ENCODE measurements around the gene NEO1.

NEO1 gene

DNA sequence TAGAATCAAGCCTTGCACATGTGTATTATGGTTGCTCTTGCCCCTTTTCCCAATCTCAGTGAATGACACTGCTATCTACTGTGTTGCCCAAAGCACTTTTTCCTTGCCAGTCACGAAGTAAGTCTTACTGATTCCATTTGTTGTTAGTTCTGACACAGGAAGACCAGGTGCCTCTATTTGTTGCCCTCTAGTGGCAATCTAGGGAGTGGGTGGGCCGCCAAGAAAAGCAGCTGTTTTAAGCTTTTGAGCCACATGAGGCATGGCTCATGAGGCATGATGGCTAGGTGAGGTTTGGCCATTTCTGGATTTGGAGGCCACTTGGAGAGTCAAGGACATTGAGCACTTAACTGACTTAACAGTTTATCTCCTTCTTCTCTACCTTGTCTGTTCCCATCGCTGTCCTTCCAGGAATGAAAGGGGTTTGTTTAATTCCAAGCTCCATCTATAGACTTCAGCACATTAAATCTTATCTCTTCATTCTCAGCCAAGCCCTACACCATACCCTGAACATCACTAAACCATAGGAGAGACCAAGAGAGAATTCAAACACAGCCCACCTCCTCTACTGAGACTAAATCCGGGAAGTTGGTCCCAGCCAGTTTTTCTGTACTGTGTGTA lies 213.4 kb downstream of the NEO1 start:
- peak; percentile 63 for DNase-seq (ENCODE audit: low read depth)
- no peak overlapping the region for H3K4me3 ChIP-seq (replicated peaks; ENCODE audit: low read depth, low read length)
- TF ChIP-seq, protein P1, sequence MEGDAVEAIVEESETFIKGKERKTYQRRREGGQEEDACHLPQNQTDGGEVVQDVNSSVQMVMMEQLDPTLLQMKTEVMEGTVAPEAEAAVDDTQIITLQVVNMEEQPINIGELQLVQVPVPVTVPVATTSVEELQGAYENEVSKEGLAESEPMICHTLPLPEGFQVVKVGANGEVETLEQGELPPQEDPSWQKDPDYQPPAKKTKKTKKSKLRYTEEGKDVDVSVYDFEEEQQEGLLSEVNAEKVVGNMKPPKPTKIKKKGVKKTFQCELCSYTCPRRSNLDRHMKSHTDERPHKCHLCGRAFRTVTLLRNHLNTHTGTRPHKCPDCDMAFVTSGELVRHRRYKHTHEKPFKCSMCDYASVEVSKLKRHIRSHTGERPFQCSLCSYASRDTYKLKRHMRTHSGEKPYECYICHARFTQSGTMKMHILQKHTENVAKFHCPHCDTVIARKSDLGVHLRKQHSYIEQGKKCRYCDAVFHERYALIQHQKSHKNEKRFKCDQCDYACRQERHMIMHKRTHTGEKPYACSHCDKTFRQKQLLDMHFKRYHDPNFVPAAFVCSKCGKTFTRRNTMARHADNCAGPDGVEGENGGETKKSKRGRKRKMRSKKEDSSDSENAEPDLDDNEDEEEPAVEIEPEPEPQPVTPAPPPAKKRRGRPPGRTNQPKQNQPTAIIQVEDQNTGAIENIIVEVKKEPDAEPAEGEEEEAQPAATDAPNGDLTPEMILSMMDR (IDR thresholded peaks at IDR 0.05; ENCODE audit: low read length, missing control alignments) = peak; percentile 90

DNA sequence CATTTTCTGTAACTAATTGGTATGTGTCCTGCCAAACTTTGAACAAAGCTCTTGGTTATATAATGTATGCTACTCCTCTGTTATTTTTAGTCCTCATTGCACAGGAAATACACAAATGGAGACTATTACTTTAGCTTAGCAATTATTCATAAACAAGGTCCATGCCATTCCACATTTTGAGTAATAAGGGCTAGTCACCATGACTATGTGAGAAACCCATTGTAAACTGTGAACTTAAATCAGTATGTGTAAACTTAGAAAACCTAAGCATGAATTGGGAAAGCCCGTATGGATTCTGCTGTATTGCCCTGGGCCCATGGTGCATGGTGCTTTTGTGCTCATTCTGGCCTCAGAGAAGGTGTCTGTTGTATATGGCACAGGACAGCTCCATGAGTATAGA lies 216.2 kb downstream of the NEO1 start:
- DNase-seq (ENCODE audit: low read depth) = no peak
- H3K4me3 ChIP-seq (replicated peaks; ENCODE audit: low read depth, low read length) = no peak overlapping the region
- TF ChIP-seq, protein P1 (IDR thresholded peaks at IDR 0.05; ENCODE audit: low read length, missing control alignments) = no peak

DNA sequence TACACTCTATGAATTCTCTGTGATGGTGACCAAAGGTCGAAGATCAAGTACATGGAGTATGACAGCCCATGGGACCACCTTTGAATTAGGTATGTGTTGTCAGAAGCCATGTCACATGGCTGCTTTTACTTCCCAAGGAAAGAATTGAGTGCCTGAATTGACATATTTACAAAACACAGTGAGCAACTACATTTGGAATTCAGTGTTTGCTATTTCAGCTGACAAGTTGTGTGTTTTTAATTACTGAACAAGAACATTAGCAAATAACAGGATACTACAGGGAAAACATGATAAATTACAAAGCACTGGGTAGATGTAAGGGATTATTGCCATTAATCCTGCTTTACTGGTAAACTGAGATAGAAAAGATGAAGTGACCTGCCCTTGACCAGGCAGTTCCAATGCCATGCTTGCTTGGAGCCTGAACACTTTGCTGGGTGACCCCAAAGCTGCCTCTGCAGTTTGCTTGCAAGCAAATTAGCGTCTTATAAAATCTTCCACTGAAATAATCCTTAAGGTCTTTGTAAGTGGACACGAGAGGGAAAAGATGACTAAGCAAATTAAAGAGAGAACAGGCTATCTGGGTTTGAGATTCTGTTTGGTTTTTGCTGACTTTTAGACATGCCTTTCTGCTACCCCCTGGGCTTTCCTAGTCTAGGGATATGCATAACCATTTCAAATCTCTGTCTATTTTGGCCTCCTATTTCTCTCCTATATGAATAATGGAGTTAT lies 218.3 kb downstream of the NEO1 start:
- TF ChIP-seq, protein P1 (IDR thresholded peaks at IDR 0.05; ENCODE audit: low read length, missing control alignments) = no peak
- no peak for DNase-seq (ENCODE audit: low read depth)
- no peak overlapping the region for H3K4me3 ChIP-seq (replicated peaks; ENCODE audit: low read depth, low read length)

DNA sequence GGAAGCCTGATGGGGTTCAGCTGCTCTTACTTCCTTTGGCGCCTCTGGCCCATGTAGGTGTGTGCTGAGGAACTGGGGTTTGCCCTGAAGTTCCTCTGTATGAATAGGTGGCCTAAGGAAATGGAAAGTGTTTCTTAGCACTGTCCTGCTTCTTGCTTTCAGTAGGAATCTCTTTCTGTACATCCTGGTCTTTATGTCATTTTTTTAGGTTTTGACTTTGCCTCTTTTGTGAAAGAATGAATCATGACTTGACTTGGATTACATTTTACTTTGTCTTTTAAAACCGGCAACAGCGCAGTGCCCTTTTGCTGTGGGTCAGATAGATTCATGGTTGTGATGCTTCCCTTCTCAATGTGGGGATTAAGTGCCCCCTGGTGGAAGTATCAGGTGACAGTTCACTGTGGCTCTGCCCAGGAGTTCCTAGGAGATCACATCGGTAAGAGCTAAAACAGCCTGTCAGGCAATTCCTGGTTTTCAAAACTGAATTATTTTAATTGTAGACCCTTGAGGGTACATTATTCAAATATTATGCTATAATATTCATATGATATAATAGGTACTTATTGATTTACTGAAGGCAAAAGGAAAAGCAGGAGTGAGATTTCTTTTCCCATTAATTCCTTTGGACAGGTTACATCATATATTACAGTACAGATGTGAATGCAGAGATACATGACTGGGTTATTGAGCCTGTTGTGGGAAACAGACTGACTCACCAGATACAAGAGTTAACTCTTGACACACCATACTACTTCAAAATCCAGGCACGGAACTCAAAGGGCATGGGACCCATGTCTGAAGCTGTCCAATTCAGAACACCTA lies 221.1 kb downstream of the NEO1 start:
- TF ChIP-seq, protein P1 (IDR thresholded peaks at IDR 0.05; ENCODE audit: low read length, missing control alignments) = peak; percentile 88
- peak; percentile 76 for DNase-seq (ENCODE audit: low read depth)

DNA sequence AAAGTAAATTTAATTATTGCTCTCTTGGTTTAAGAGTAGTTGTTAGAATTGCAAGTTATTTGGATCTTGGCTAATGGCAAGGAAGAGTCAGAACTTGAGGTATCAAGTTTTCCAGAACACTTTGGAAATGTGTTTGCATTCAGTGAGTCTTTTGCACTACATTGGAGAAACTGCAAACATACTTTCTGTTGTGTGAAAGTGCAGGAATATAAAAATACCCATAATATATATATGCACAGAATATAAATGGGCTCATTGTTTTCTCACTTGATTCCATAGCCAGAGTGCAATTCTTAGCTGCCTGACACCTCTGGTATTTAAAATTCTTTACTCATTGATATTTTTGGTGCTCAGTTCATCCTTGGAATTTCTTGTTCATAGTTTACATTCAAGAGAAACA lies 223.6 kb downstream of the NEO1 start:
- TF ChIP-seq, protein P1 (IDR thresholded peaks at IDR 0.05; ENCODE audit: low read length, missing control alignments) = no peak
- no peak overlapping the region for H3K4me3 ChIP-seq (replicated peaks; ENCODE audit: low read depth, low read length)
- no peak for DNase-seq (ENCODE audit: low read depth)

More for the DNA sequence above, 221.1 kb downstream of the NEO1 start:
- H3K4me3 ChIP-seq (replicated peaks; ENCODE audit: low read depth, low read length) = no peak overlapping the region

DNA sequence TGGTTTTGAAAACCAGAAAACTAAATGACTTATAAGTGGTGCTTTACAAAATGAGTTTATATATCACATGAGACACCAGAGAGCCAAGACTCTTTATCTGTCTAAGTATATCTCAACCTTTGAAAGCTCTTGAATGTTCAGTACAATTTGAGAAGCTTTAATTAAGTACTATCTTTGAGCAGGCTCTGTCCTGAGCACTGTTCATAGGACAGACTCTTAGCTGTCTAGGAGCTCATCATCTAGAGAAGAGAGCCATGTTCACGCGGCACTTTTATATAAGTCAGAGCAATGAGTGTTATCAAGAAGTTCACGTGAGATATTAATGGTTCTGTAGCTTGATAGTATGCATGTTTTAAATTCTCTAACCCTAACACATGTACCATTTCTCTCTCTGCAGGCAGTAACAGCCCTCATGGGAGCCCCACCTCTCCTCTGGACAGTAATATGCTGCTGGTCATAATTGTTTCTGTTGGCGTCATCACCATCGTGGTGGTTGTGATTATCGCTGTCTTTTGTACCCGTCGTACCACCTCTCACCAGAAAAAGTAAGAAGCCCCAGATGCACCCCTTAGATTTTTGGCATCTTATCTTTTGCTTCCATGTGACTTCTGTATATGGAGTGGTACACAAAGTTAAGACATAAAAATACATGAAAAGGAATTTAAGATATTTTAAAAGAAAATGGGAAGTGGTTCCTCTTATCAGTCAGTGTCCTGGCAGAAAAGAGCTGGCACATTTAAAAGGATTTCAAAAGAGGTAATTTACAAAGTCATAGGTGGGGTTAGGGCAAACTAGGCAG lies 230.5 kb downstream of the NEO1 start:
- TF ChIP-seq, protein P1 (IDR thresholded peaks at IDR 0.05; ENCODE audit: low read length, missing control alignments) = no peak
- no peak overlapping the region for H3K4me3 ChIP-seq (replicated peaks; ENCODE audit: low read depth, low read length)
- no peak for DNase-seq (ENCODE audit: low read depth)

All from fibroblast of pulmonary artery (primary cell).